ENCODE results near the gene TGFB1. TPM values are rescaled to one million over a fixed set of nuclear protein-coding genes. Genes with fewer than 3 reads are reported as not detected.

The TGFB1 gene
- total RNA-seq, 2 donors from 2014 or later, result 7.7 to 14.6 TPM

DNA sequence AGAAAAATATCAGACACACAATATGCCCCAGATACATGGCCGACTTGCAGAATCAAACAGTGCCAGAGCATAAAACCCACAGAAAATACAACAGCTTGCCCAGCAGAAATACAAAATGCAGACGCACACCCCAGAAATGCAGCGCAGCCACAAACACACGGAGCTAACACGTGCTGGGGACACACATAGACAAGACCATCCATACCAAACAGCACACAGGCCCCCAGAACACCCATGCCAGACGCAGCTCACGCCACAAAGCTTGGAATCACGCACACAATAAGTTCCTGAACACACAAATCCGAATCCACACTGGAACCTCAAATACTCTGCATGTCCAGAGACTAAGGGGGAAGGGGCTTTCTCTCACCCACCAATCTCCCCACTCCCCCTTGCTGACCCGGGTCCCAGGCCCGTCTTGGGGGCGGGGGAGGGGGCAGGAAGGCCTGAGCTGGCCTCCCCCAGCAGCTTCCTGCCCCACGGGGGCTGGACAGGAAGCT lies 26.6 kb downstream of the TGFB1 start:
- no peak for DNase-seq
- no peaks in the 10 kb centered on the region for H3K27me3 ChIP-seq
- peak overlapping the region; percentile 53 to 54 for H3K9ac ChIP-seq (ENCODE audit: low read depth in 2 of 2, low read length in 2 of 2)
- peak overlapping the region; percentile 30 for H3K4me3 ChIP-seq
- H3K27ac ChIP-seq, result peak overlapping the region; percentile 67
- no peaks in the 10 kb centered on the region for H3K36me3 ChIP-seq
- H3K9me3 ChIP-seq, result no peaks in the 10 kb centered on the region
- TF ChIP-seq, protein P1, sequence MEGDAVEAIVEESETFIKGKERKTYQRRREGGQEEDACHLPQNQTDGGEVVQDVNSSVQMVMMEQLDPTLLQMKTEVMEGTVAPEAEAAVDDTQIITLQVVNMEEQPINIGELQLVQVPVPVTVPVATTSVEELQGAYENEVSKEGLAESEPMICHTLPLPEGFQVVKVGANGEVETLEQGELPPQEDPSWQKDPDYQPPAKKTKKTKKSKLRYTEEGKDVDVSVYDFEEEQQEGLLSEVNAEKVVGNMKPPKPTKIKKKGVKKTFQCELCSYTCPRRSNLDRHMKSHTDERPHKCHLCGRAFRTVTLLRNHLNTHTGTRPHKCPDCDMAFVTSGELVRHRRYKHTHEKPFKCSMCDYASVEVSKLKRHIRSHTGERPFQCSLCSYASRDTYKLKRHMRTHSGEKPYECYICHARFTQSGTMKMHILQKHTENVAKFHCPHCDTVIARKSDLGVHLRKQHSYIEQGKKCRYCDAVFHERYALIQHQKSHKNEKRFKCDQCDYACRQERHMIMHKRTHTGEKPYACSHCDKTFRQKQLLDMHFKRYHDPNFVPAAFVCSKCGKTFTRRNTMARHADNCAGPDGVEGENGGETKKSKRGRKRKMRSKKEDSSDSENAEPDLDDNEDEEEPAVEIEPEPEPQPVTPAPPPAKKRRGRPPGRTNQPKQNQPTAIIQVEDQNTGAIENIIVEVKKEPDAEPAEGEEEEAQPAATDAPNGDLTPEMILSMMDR (IDR thresholded peaks at IDR 0.05), result no peak
- peaks cover 29% of the 10 kb centered on the region for H3K4me1 ChIP-seq
- intact Hi-C loops (cut with DNase I), result loop anchor here (10.0 kb wide), 1 partner anchor 108 kb away; the partner anchor contains the start of gene DMAC2

DNA sequence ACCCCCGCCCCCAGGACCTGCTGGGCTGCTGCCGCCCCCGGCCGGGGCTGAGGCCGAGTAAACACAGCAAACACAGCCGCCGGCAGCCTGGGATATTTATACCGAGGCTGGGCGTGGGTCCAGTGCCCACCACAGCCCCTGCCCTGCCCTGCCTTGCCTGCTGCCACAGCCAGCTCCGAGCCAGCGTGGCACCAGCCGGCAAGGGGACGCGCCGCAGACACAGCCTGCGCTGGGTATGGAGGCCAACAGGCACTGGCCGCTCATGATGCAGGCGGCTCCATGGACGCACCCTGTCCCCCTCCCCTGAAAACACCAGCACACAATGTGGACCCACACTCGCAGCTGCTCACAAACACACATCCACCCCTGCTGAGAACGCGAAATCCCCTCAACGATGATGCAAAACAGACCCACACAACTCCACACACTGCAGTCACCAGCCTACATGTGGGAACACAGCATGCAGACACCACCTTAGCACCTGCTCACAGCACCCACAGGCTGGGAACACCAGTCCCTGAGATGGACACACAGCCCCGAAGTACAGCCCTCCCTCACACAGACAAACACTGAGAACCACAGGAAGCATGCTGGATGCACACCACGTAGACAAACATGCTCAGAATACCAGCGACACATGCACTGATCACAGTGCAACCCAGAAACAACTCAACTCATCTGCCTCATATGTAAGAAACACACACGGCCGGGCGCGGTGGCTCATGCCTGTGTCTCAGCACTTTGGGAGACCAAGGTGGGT lies 27.6 kb downstream of the TGFB1 start:
- H3K4me3 ChIP-seq, result no peak overlapping the region
- no peak for DNase-seq
- TF ChIP-seq, protein P1 (IDR thresholded peaks at IDR 0.05), result no peak
- H3K36me3 ChIP-seq, result no peaks in the 10 kb centered on the region
- no peaks in the 10 kb centered on the region for H3K9me3 ChIP-seq
- peaks cover 29% of the 10 kb centered on the region for H3K4me1 ChIP-seq
- peak overlapping the region; percentile 22 to 40 for H3K9ac ChIP-seq (ENCODE audit: low read depth in 2 of 2, low read length in 2 of 2)
- H3K27me3 ChIP-seq, result no peaks in the 10 kb centered on the region
- intact Hi-C loops (cut with DNase I), result loop anchor here (10.0 kb wide), 1 partner anchor 109 kb away; the partner anchor contains the start of gene DMAC2
- peak overlapping the region; percentile 71 for H3K27ac ChIP-seq

DNA sequence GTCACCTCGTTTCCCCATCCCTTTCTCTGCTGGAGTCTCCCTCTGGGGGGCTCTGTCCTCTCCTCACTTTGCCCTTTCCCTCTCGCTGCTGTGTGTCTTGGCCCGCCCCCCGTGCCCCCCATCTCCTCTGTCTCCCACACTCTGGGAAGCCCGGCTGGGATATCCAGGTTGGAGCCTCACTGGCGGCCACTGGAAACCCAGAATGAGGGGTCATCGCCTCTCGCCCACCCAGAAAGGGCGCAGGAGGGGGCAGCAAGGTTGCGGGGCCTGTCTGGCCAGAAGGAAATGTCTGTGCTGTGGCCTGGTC lies 28.1 kb downstream of the TGFB1 start:
- Histone ChIP-seq H3K4me1 (peaks cover 29% of the 10 kb centered on the region), H3K9ac (ENCODE audit: low read depth in 2 of 2, low read length in 2 of 2) (peak overlapping the region in 1 of 2 donors; percentile 40), H3K27me3 (no peaks in the 10 kb centered on the region), H3K36me3 (no peaks in the 10 kb centered on the region), H3K4me3 (no peak overlapping the region), H3K9me3 (no peaks in the 10 kb centered on the region), H3K27ac (peak overlapping the region; percentile 71)
- TF ChIP-seq, protein P1 (IDR thresholded peaks at IDR 0.05), result no peak
- no peak for DNase-seq
- intact Hi-C loops (cut with DNase I), result loop anchor here (10.0 kb wide), 1 partner anchor 109 kb away; the partner anchor contains the start of gene DMAC2

DNA sequence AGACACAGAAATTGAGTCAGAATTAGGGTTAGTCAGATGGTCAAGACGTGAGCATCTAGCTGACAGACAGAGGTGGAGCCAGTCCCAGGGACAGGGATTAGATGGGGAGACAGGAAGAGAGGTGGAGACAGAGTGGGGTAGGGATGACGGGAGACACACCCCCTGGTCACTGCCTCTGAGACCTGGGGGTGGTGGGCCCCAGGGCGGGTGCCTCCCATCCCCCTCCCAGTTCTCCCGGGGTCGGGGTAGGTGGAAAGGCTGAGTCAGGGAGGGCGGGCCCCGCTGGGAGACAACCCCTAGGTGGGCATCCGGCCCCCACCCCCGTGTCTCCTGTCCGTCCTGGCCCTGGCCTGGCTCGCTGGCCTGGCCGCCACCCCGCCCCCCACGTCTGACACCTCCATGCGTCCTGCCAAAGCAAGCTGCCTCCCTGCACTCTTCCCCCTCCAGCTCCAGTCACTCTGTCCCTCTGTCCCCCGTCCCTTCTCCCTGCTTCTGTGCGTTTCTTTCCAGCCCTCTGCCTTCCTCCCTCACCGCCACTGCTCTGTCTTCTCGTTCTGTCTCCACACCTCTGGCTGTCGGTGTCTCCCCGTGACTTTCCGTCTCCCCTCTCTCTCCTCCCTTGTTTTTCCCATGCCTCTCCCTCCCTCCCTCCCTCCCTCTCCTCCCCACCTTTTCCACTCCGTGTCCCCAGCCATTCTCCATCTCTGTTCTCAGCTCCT lies 28.6 kb downstream of the TGFB1 start:
- DNase-seq, result peak; percentile 50
- no peak overlapping the region for H3K4me3 ChIP-seq
- H3K9ac ChIP-seq (ENCODE audit: low read depth in 2 of 2, low read length in 2 of 2), result peak overlapping the region; percentile 3 to 44
- peaks cover 29% of the 10 kb centered on the region for H3K4me1 ChIP-seq
- H3K9me3 ChIP-seq, result no peaks in the 10 kb centered on the region
- intact Hi-C loops (cut with DNase I), result loop anchor here (10.0 kb wide), 1 partner anchor 110 kb away; the partner anchor contains the start of gene DMAC2
- no peaks in the 10 kb centered on the region for H3K36me3 ChIP-seq
- peak overlapping the region; percentile 71 for H3K27ac ChIP-seq
- no peaks in the 10 kb centered on the region for H3K27me3 ChIP-seq
- TF ChIP-seq, protein P1 (IDR thresholded peaks at IDR 0.05), result no peak

GRCh38 chr19:41324231-41324702 lies 29.5 kb downstream of the TGFB1 start:
- intact Hi-C loops (cut with DNase I), result loop anchor here (10.0 kb wide), 1 partner anchor 111 kb away; the partner anchor contains the start of gene DMAC2
- no peak for DNase-seq
- no peaks in the 10 kb centered on the region for H3K9me3 ChIP-seq
- H3K36me3 ChIP-seq, result no peaks in the 10 kb centered on the region
- H3K4me3 ChIP-seq, result no peak overlapping the region
- TF ChIP-seq, protein P1 (IDR thresholded peaks at IDR 0.05), result no peak
- H3K27ac ChIP-seq, result peak overlapping the region; percentile 71
- peaks cover 29% of the 10 kb centered on the region for H3K4me1 ChIP-seq
- H3K9ac ChIP-seq (ENCODE audit: low read depth in 2 of 2, low read length in 2 of 2), result peak overlapping the region; percentile 36 to 40
- H3K27me3 ChIP-seq, result no peaks in the 10 kb centered on the region
